Ectodermal cell (in vitro differentiated cells): ENCODE measurements around the gene CHST8.

ENCODE experiments used
- H3K27ac ChIP-seq: 2 replicates; pipeline ENCODE4 v1.7.0; 2013; ENCODE audit warnings: mild to moderate bottlenecking, low read depth, low read length; ENCODE audit not compliant: insufficient read depth, poor library complexity, severe bottlenecking
- H3K27me3 ChIP-seq: 2 replicates; pipeline ENCODE4 v1.7.0; 2013; ENCODE audit warnings: mild to moderate bottlenecking, low read length; ENCODE audit not compliant: insufficient read depth, control insufficient read depth, poor library complexity, severe bottlenecking
- H3K36me3 ChIP-seq: one replicate; pipeline ENCODE4 v1.7.0; 2013; ENCODE audit warnings: low read length; ENCODE audit not compliant: control insufficient read depth, insufficient read depth
- H3K4me1 ChIP-seq: one replicate; pipeline ENCODE4 v1.7.0; 2013; ENCODE audit warnings: low read length; ENCODE audit not compliant: control insufficient read depth, insufficient read depth
- H3K4me3 ChIP-seq: 2 replicates; pipeline ENCODE4 v1.7.0; 2013; ENCODE audit warnings: low read depth, low read length, control low read depth; ENCODE audit not compliant: insufficient read depth
- H3K9me3 ChIP-seq: 2 replicates; pipeline ENCODE4 v1.7.0; 2013; ENCODE audit warnings: mild to moderate bottlenecking, low read length, moderate library complexity; ENCODE audit not compliant: control insufficient read depth
- WGBS, 2 experiments: methylation state at CpG; one replicate each; pipeline ENCODE4 v1.1.7; 2013; ENCODE audit warnings: missing lambda C conversion rate in 2 of 2; 5-methylcytosine and 5-hydroxymethylcytosine counted together

The CHST8 gene

GRCh38 chr19:33627962-33628839, 6.4 kb downstream of the CHST8 start:
- Histone ChIP-seq H3K36me3 (no peaks in the 10 kb centered on the region), H3K4me1 (peaks cover 1% of the 10 kb centered on the region), H3K9me3 (no peaks in the 10 kb centered on the region), H3K27me3 (peaks cover 28% of the 10 kb centered on the region), H3K27ac (no peak overlapping the region), H3K4me3 (no peak overlapping the region)
- 93 to 94% methylated on average over 12 of the region's 12 CpGs for WGBS, 2 experiments

- 87 to 91% methylated on average over 13 of the region's 13 CpGs for WGBS, 2 experiments
These were observed 7.4 kb downstream of the CHST8 start for GRCh38 chr19:33628921-33629825.

GRCh38 chr19:33629826-33630375, 8.1 kb downstream of the CHST8 start:
- peaks cover 11% of the 10 kb centered on the region for H3K27me3 ChIP-seq
- no peak overlapping the region for H3K27ac ChIP-seq
- H3K4me3 ChIP-seq, result no peak overlapping the region
- no peaks in the 10 kb centered on the region for H3K9me3 ChIP-seq
- no peaks in the 10 kb centered on the region for H3K36me3 ChIP-seq
- 90 to 91% methylated on average over 9 of the region's 9 CpGs for WGBS, 2 experiments
- no peaks in the 10 kb centered on the region for H3K4me1 ChIP-seq

More at GRCh38 chr19:33628921-33629825, 7.4 kb downstream of the CHST8 start:
- no peaks in the 10 kb centered on the region for H3K4me1 ChIP-seq
- no peaks in the 10 kb centered on the region for H3K36me3 ChIP-seq
- peaks cover 19% of the 10 kb centered on the region for H3K27me3 ChIP-seq
- H3K9me3 ChIP-seq, result no peaks in the 10 kb centered on the region
- no peak overlapping the region for H3K4me3 ChIP-seq
- H3K27ac ChIP-seq, result no peak overlapping the region

GRCh38 chr19:33630880-33631608, 9.3 kb downstream of the CHST8 start:
- 83 to 84% methylated on average over 13 of the region's 13 CpGs for WGBS, 2 experiments
- no peaks in the 10 kb centered on the region for H3K9me3 ChIP-seq
- no peaks in the 10 kb centered on the region for H3K36me3 ChIP-seq
- no peaks in the 10 kb centered on the region for H3K4me1 ChIP-seq
- no peak overlapping the region for H3K4me3 ChIP-seq
- H3K27me3 ChIP-seq, result peaks cover 3% of the 10 kb centered on the region
- no peak overlapping the region for H3K27ac ChIP-seq

- 79 to 82% methylated on average over 6 of the region's 6 CpGs for WGBS, 2 experiments
- Histone ChIP-seq H3K36me3 (no peaks in the 10 kb centered on the region), H3K27me3 (peaks cover under 1% of the 10 kb centered on the region), H3K4me1 (no peaks in the 10 kb centered on the region), H3K27ac (no peak overlapping the region), H3K4me3 (no peak overlapping the region), H3K9me3 (no peaks in the 10 kb centered on the region)
These were observed 9.8 kb downstream of the CHST8 start for GRCh38 chr19:33631609-33631973.

GRCh38 chr19:33634361-33635091, 12.8 kb downstream of the CHST8 start:
- Histone ChIP-seq H3K27me3 (no peaks in the 10 kb centered on the region), H3K4me3 (no peak overlapping the region), H3K36me3 (no peaks in the 10 kb centered on the region), H3K4me1 (no peaks in the 10 kb centered on the region), H3K9me3 (no peaks in the 10 kb centered on the region), H3K27ac (no peak overlapping the region)
- WGBS, 2 experiments, result 86 to 87% methylated on average over 14 of the region's 14 CpGs

GRCh38 chr19:33638167-33639034, 16.6 kb downstream of the CHST8 start:
- H3K36me3 ChIP-seq, result no peaks in the 10 kb centered on the region
- H3K9me3 ChIP-seq, result no peaks in the 10 kb centered on the region
- no peak overlapping the region for H3K4me3 ChIP-seq
- H3K27me3 ChIP-seq, result no peaks in the 10 kb centered on the region
- H3K4me1 ChIP-seq, result no peaks in the 10 kb centered on the region
- 40% methylated on average over 15 of the region's 15 CpGs for WGBS, 2 experiments
- H3K27ac ChIP-seq, result no peak overlapping the region

GRCh38 chr19:33639035-33639681, 17.4 kb downstream of the CHST8 start:
- Histone ChIP-seq H3K4me1 (no peaks in the 10 kb centered on the region), H3K9me3 (no peaks in the 10 kb centered on the region), H3K27me3 (no peaks in the 10 kb centered on the region), H3K27ac (no peak overlapping the region), H3K4me3 (no peak overlapping the region), H3K36me3 (no peaks in the 10 kb centered on the region)
- WGBS, 2 experiments, result 81 to 82% methylated on average over 14 of the region's 14 CpGs
